Measurements from ENCODE around the gene MGAT5.
A peak's percentile ranks its signal among the peaks of the same experiment; 100 is the strongest.

The MGAT5 gene

DNA sequence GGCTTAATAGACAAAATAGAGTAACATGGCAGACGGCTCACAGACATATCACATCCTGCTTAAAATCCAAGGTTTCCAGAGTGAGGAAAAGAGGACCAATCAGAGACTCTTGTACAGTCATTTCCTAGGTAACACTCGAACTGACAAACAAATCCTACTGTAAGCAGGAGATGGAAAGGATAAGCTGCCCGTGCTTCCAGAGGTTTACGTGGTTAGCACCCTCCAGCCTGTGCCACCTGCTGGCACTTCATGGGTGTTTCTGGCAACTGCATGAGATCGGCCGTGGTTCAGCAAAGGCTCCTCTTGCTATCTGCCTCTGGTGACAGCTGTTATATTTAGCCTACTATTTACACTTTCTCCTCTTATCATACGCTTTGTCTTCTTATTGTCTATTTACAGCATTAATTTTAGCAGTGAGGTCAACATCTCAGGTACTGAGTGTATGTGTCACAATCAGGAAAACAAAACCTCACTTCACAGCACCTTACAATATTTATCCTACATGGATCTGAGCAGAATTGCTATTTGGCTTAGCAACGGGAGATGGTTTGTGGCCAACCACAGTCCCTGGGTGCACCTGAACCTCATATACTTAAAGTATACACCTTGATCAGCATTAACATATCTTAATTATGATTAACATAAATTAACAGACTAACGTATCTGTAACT is 238.0 kb downstream of the MGAT5 start:
- H3K4me3 ChIP-seq (ENCODE audit: low read depth, low read length) = no peak overlapping the region
- peak; percentile 15 for DNase-seq (ENCODE audit: low read depth)
- TF ChIP-seq POLR2A (IDR thresholded peaks at IDR 0.05; ENCODE audit: extremely low read depth, insufficient read length) (no peak), MYC (IDR thresholded peaks at IDR 0.05; ENCODE audit: low read depth, low read length) (no peak), MAX (IDR thresholded peaks at IDR 0.05; ENCODE audit: low read depth, low read length) (no peak)
- TF ChIP-seq, protein P1, sequence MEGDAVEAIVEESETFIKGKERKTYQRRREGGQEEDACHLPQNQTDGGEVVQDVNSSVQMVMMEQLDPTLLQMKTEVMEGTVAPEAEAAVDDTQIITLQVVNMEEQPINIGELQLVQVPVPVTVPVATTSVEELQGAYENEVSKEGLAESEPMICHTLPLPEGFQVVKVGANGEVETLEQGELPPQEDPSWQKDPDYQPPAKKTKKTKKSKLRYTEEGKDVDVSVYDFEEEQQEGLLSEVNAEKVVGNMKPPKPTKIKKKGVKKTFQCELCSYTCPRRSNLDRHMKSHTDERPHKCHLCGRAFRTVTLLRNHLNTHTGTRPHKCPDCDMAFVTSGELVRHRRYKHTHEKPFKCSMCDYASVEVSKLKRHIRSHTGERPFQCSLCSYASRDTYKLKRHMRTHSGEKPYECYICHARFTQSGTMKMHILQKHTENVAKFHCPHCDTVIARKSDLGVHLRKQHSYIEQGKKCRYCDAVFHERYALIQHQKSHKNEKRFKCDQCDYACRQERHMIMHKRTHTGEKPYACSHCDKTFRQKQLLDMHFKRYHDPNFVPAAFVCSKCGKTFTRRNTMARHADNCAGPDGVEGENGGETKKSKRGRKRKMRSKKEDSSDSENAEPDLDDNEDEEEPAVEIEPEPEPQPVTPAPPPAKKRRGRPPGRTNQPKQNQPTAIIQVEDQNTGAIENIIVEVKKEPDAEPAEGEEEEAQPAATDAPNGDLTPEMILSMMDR (IDR thresholded peaks at IDR 0.05; ENCODE audit: low read depth, low read length) = no peak

GRCh38 chr2:134493797-134494196 is 239.9 kb downstream of the MGAT5 start:
- DNase-seq (ENCODE audit: low read depth) = no peak

DNA sequence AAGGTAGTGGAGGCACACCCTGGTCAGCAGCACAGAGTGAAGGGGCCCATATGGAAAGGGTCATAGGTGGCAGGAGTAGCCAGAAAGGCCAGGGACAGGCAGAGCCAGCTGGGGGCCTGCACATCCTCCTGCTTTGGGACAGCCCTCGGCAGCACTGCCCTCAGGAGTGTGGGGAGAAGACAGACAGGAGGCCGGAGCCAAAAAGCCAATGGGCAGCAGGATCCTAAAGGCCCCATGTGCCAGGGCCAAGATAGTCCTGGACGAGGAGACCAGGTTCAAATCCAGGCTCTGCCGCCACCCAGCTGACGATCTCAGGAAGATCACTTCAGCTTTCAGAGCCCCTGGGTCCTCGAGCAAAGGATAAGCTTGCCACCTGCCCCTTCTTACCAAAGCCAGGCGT is 244.8 kb downstream of the MGAT5 start:
- no peak for TF ChIP-seq MYC (IDR thresholded peaks at IDR 0.05; ENCODE audit: low read depth, low read length)
- TF ChIP-seq, protein P1 (IDR thresholded peaks at IDR 0.05; ENCODE audit: low read depth, low read length) = no peak
- no peak for TF ChIP-seq MAX (IDR thresholded peaks at IDR 0.05; ENCODE audit: low read depth, low read length)
- TF ChIP-seq POLR2A (IDR thresholded peaks at IDR 0.05; ENCODE audit: extremely low read depth, insufficient read length) = no peak
- no peak for DNase-seq (ENCODE audit: low read depth)
- no peak overlapping the region for H3K4me3 ChIP-seq (ENCODE audit: low read depth, low read length)

More at GRCh38 chr2:134493797-134494196, 239.9 kb downstream of the MGAT5 start:
- TF ChIP-seq POLR2A (IDR thresholded peaks at IDR 0.05; ENCODE audit: extremely low read depth, insufficient read length) (no peak), MYC (IDR thresholded peaks at IDR 0.05; ENCODE audit: low read depth, low read length) (no peak), MAX (IDR thresholded peaks at IDR 0.05; ENCODE audit: low read depth, low read length) (no peak)
- TF ChIP-seq, protein P1 (IDR thresholded peaks at IDR 0.05; ENCODE audit: low read depth, low read length) = no peak
- no peak overlapping the region for H3K4me3 ChIP-seq (ENCODE audit: low read depth, low read length)

- no peak for TF ChIP-seq MAX (IDR thresholded peaks at IDR 0.05; ENCODE audit: low read depth, low read length)
- no peak for TF ChIP-seq MYC (IDR thresholded peaks at IDR 0.05; ENCODE audit: low read depth, low read length)
- TF ChIP-seq POLR2A (IDR thresholded peaks at IDR 0.05; ENCODE audit: extremely low read depth, insufficient read length) = no peak
- TF ChIP-seq, protein P1 (IDR thresholded peaks at IDR 0.05; ENCODE audit: low read depth, low read length) = no peak
- DNase-seq (ENCODE audit: low read depth) = no peak
- H3K4me3 ChIP-seq (ENCODE audit: low read depth, low read length) = no peak overlapping the region
Observed at GRCh38 chr2:134499307-134499926, 245.5 kb downstream of the MGAT5 start.

DNA sequence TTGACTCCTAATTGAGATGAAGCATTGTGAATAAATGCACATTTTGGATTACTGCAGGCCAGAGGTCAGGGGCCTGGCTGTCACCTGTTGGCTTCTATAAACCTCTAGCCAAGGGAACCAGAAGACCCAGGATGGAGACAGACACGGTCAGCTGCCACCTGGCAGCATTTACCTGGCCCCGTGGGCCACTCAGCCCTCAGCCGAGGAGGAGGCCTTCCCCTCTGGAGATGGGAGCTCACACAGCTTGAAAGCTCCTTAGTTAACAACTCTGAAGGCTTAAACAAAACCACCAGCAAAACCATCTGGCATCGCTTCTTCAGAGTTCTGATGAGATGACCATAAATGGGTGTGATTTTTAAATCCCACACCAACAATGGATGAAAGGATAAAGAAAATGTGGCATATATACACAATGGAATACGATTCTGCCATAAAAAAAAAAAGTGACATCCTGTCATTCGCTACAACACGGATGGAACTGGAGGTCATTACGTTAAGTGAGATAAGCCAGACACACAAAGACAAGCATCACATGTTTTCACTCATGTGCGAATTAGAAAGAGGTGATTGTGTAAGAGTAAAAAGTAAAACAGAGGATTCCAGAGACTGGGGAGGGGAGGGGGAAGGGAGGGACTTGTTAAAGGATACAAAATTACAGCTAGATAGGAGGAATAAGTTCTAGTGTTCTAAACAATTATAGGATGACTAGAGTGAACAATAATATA is 246.5 kb downstream of the MGAT5 start:
- TF ChIP-seq MYC (IDR thresholded peaks at IDR 0.05; ENCODE audit: low read depth, low read length) = no peak
- no peak for TF ChIP-seq POLR2A (IDR thresholded peaks at IDR 0.05; ENCODE audit: extremely low read depth, insufficient read length)
- TF ChIP-seq MAX (IDR thresholded peaks at IDR 0.05; ENCODE audit: low read depth, low read length) = no peak
- TF ChIP-seq, protein P1 (IDR thresholded peaks at IDR 0.05; ENCODE audit: low read depth, low read length) = no peak
- DNase-seq (ENCODE audit: low read depth) = no peak
- no peak overlapping the region for H3K4me3 ChIP-seq (ENCODE audit: low read depth, low read length)

Data from NB4 (cell line).